Heart right ventricle (tissue), 16 donors: Measurements from ENCODE around the gene TNFRSF6B. TPM values are rescaled to one million over a fixed set of nuclear protein-coding genes. Genes with fewer than 3 reads are reported as not detected.
A peak's percentile ranks its signal among the peaks of the same experiment; 100 is the strongest.

ENCODE experiments used
- ATAC-seq, 8 donors: fragments of 200-7000 bp; cut with Tn5 transposase; one replicate each; pipeline ENCODE4 v1.9.1; 2020; ENCODE audit warnings: mild to moderate bottlenecking in 8 of 8, moderate library complexity in 8 of 8, moderate number of reproducible peaks in 1 of 8
- DNase-seq, 2 donors: peaks; one replicate each; pipeline ENCODE4 v3.0.0-alpha.2; 2020
- H3K27ac ChIP-seq, 10 donors: fragments of 200-600 bp; sonication (generic) in 2 of 10; one replicate each; pipeline versions ENCODE4 v1.5.0 to v1.8.0; 2020 to 2022; ENCODE audit warnings: mild to moderate bottlenecking in 3 of 10
- H3K27me3 ChIP-seq, 7 donors: fragments of 200-600 bp; one replicate each; pipeline ENCODE4 v1.8.0; 2021 to 2022; ENCODE audit warnings: mild to moderate bottlenecking in 2 of 7
- H3K36me3 ChIP-seq, 9 donors: fragments of 200-600 bp; sonication (generic) in 1 of 9; one replicate each; pipeline versions ENCODE4 v1.5.0 to v1.8.0; 2020 to 2022; ENCODE audit warnings: mild to moderate bottlenecking in 2 of 9
- H3K4me1 ChIP-seq, 9 donors: fragments of 200-600 bp; sonication (generic) in 1 of 9; one replicate each; pipeline versions ENCODE4 v1.5.0 to v1.8.0; 2020 to 2022; ENCODE audit warnings: mild to moderate bottlenecking in 4 of 9
- H3K4me3 ChIP-seq, 10 donors: fragments of 200-600 bp; sonication (generic) in 2 of 10; one replicate each; pipeline versions ENCODE4 v1.5.0 to v1.8.0; 2020 to 2022; ENCODE audit warnings: mild to moderate bottlenecking in 7 of 10, moderate library complexity in 2 of 10
- H3K9me3 ChIP-seq, 11 donors: fragments of 200-600 bp in 10 of 11; sonication (generic) in 2 of 11; one replicate each; pipeline versions ENCODE4 v1.5.0 to v1.8.0; 2013 to 2022; ENCODE audit warnings: mild to moderate bottlenecking in 2 of 11, control low read depth in 1 of 11, moderate library complexity in 1 of 11
- WGBS, 2 donors: extraction: QIAGEN DNeasy Blood & Tissue Kit; methylation state at CpG; one replicate each; pipeline ENCODE4 v1.1.7; 2013; ENCODE audit warnings: inconsistent platforms in 1 of 2; 5-methylcytosine and 5-hydroxymethylcytosine counted together
- intact Hi-C, 10 donors: fragments of 100-400 bp; cut with DNase I; formaldehyde crosslinking; loops; one replicate each; pipeline versions ENCODE4 v1.11.1 to v1.14.2; 2022
- polyA plus RNA-seq, 2 donors: library from polyadenylated mRNA; stranded (reverse); fragments of 200-250 nt; gene quantifications; one replicate each; pipeline ENCODE4 v1.2.3, GENCODE V29; 2013
- total RNA-seq, 10 donors: library from RNA; stranded (reverse); fragmentation: NEBNext Ultra II Directional in 3 of 10; extraction: Animal tissue kit (Norgen Biotek cat#: 25700) in 3 of 10; gene quantifications; one replicate each; pipeline versions ENCODE4 v1.2.1 to v1.2.4, GENCODE V29; 2021 to 2023
- TF ChIP-seq, protein P1 (sequence below), 9 donors: fragments of 200-600 bp; sonication (generic) in 2 of 9; IDR thresholded peaks; one replicate each; pipeline versions ENCODE4 v1.5.0 to v1.8.0; 2021 to 2022; ENCODE audit warnings: antibody characterized with exemption in 9 of 9, mild to moderate bottlenecking in 5 of 9, moderate library complexity in 1 of 9
- donor health status: Arrhythmogenic right ventricular cardiomyopathy.
- donor health status: ischemic (EF 13 %, LVEDD 7.1; RV severe dilation, severe dysfunction).
- donor health status: healthy with polysubstance abuse.
- donor health status: DM: no; HTN: yes; CAD: no.
- donor health status: DM: no; HTN: no; CAD: no.
- donor health status: ischemic (EF 25% LVEDD 6.9; RV normal size, moderate dysfunction).
- donor health status: ischemic (EF 25% LVEDD 5.7; RV mildly dilated, moderate dysfunction).
- donor health status: healthy.
- donor health status: DM: yes; HTN: yes; CAD: no.
- donor health status: Ischemic cardiomyopathy.
- donor health status: ischemic (EF 35%, LVEDD 5.7; RV mildly dilated, moderate dysfunction).
- donor health status: nonischemic (EF 11% LVEDD 7.7; RV severe dilation, severe dysfunction).
- donor health status: DM: yes; HTN: yes; CAD: no.
- donor health status: PGD.
- donor health status: ischemic (EF 29% LVEDD 5.4; RV normal size, mild dysfunction).
- donor health status: nonischemic (EF 23%, LVEDD 6.1; RV moderate dilation, normal function).

Gene TNFRSF6B
- total and polyA plus RNA-seq, 12 donors: 0.26 to 12.5 (median 0.82) TPM

DNA sequence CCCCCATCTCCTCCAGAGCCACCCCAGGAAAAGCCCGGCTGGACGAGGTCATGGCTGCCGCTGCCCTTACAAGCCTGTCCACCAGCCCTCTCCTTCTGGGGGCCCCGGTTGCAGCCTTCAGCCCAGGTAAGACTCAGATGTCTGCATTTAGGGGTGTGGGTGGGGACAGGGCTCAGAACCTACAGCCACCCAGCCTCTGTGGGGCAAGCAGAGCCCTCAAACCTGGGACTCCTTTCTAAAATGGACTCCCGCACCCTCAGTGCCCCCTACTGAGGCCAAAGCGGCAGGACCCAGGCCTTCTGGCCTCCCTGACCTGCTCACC, 44.9 kb downstream of the TNFRSF6B start:
- Histone ChIP-seq H3K9me3 (no peaks in the 10 kb centered on the region), H3K4me3 (peak overlapping the region in 9 of 10 donors; percentile 60 to 86 (median 71)), H3K27me3 (peaks cover 0 to 18% (median 0%) of the 10 kb centered on the region in 7 donors), H3K36me3 (peaks cover 0 to 58% (median 20%) of the 10 kb centered on the region in 9 donors), H3K27ac (peak overlapping the region in 9 of 10 donors; percentile 84 to 96 (median 92)), H3K4me1 (peaks cover 31 to 52% (median 38%) of the 10 kb centered on the region in 9 donors)
- intact Hi-C loops: no loop called here
- DNase-seq (no peak), ATAC-seq (no peak)
- TF ChIP-seq, protein P1, sequence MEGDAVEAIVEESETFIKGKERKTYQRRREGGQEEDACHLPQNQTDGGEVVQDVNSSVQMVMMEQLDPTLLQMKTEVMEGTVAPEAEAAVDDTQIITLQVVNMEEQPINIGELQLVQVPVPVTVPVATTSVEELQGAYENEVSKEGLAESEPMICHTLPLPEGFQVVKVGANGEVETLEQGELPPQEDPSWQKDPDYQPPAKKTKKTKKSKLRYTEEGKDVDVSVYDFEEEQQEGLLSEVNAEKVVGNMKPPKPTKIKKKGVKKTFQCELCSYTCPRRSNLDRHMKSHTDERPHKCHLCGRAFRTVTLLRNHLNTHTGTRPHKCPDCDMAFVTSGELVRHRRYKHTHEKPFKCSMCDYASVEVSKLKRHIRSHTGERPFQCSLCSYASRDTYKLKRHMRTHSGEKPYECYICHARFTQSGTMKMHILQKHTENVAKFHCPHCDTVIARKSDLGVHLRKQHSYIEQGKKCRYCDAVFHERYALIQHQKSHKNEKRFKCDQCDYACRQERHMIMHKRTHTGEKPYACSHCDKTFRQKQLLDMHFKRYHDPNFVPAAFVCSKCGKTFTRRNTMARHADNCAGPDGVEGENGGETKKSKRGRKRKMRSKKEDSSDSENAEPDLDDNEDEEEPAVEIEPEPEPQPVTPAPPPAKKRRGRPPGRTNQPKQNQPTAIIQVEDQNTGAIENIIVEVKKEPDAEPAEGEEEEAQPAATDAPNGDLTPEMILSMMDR (IDR thresholded peaks at IDR 0.05): no peak
- WGBS, 2 donors: 18 to 33% methylated on average over 6 of the region's 6 CpGs

DNA sequence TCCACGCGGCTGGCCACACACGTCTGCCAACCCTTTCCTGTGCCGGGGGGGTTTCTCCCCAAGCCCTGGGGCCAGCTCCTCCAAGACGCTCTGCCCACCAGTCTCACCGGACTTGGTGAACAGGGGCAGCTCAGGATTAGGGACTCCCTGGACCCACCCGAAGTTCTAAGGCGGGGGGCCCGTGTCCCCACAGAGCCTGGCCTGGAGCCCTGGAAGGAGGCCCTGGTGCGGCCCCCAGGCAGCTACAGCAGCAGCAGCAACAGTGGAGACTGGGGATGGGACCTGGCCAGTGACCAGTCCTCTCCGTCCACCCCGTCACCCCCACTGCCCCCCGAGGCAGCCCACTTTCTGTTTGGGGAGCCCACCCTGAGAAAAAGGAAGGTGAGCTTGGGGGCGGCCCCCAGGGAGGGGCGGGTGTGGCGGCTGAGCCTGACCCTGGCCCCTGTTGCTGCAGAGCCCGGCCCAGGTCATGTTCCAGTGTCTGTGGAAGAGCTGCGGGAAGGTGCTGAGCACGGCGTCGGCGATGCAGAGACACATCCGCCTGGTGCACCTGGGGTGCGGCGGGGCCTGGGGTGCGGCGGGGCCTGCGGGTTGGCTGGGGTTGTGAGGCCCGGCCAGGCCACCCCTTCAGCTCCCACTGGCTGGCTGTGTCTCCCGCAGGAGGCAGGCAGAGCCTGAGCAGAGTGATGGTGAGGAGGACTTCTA, 45.4 kb downstream of the TNFRSF6B start:
- Histone ChIP-seq H3K4me3 (peak overlapping the region in 9 of 10 donors; percentile 60 to 86 (median 71)), H3K27ac (peak overlapping the region in 9 of 10 donors; percentile 84 to 96 (median 92)), H3K36me3 (peaks cover 0 to 58% (median 25%) of the 10 kb centered on the region in 9 donors), H3K9me3 (no peaks in the 10 kb centered on the region), H3K4me1 (peaks cover 31 to 51% (median 38%) of the 10 kb centered on the region in 9 donors), H3K27me3 (peaks cover 0 to 12% (median 0%) of the 10 kb centered on the region in 7 donors)
- intact Hi-C loops: no loop called here
- TF ChIP-seq, protein P1 (IDR thresholded peaks at IDR 0.05): no peak
- no peak for ATAC-seq
- WGBS, 2 donors: 80 to 83% methylated on average over 30 of the region's 30 CpGs
- DNase-seq: no peak

DNA sequence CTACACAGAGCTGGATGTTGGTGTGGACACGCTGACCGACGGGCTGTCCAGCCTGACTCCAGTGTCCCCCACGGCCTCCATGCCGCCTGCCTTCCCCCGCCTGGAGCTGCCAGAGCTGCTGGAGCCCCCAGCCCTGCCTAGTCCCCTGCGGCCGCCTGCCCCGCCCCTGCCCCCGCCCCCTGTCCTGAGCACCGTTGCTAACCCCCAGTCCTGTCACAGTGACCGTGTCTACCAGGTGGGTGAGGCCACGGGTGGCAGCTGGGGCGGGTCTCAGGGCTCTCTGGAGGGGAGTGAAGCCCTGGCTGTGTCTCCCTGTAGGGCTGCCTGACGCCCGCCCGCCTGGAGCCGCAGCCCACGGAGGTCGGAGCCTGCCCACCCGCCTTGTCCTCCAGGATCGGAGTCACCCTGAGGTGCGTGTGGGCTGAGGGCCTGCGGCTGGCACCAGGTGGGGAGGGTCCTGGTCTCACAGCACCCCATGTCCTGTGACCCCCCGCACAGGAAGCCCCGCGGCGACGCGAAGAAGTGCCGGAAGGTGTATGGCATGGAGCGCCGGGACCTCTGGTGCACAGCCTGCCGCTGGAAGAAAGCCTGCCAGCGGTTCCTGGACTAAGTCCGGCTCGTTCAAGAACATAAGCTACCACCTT, 46.1 kb downstream of the TNFRSF6B start:
- Histone ChIP-seq H3K27ac (peak overlapping the region in 2 of 10 donors; percentile 93 to 96), H3K27me3 (peaks cover 0 to 8% (median 0%) of the 10 kb centered on the region in 7 donors), H3K4me3 (no peak overlapping the region), H3K36me3 (peaks cover 0 to 59% (median 25%) of the 10 kb centered on the region in 9 donors), H3K9me3 (no peaks in the 10 kb centered on the region), H3K4me1 (peaks cover 26 to 44% (median 34%) of the 10 kb centered on the region in 9 donors)
- 84 to 87% methylated on average over 35 to 37 of the region's 37 CpGs for WGBS, 2 donors
- DNase-seq: no peak
- no peak for ATAC-seq
- TF ChIP-seq, protein P1 (IDR thresholded peaks at IDR 0.05): no peak
- intact Hi-C loops: no loop called here

DNA sequence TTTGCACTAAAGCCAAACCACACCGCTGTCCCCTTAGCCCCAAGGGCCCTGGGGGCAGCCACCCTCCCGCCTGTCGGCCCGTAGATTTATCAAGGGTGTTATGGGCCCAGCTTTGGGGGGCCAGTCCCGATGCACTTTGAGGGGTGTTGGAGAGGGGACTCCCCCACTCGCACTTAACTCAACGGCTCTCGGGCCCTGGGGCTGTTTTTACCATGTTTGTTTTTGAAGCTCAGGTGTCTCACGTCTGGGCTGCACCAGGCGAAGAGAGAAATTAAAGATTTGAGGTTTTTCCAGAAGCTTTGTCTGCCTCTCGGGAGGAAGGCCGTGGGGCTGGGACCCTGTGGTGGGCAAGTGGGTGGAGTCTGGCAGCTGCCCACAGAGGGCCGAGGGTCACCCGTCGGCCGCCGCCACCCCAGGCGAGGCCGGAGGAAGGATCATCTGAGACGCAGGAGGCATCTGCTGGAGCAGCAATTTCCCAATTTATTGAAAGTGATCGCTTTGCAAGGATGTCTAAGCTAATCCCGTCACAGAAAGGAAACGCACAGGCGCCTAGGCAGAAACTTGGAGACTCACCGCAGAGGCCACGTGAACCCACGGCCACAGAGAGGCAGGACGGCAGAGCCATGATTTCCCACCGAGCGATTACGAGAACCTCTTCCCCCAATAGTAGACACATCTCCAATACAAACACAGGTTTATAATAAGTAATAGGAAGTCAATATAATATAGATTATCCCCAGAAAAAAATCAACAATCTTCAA, 46.9 kb downstream of the TNFRSF6B start:
- no peak overlapping the region for H3K4me3 ChIP-seq
- 87 to 89% methylated on average over 31 of the region's 31 CpGs for WGBS, 2 donors
- H3K9me3 ChIP-seq: no peaks in the 10 kb centered on the region
- ATAC-seq: no peak
- H3K27ac ChIP-seq: no peak overlapping the region
- H3K4me1 ChIP-seq: peaks cover 17 to 35% (median 25%) of the 10 kb centered on the region in 9 donors
- TF ChIP-seq, protein P1 (IDR thresholded peaks at IDR 0.05): no peak
- intact Hi-C loops: no loop called here
- H3K36me3 ChIP-seq: peaks cover 0 to 64% (median 25%) of the 10 kb centered on the region in 9 donors
- no peak for DNase-seq
- no peaks in the 10 kb centered on the region for H3K27me3 ChIP-seq
